A549 treated with AZD9567 at 1 μM for 4 hours (cell line): ENCODE results near the gene PISD. TPM values are rescaled to one million over a fixed set of nuclear protein-coding genes. Genes with fewer than 3 reads are reported as not detected.

Source experiments
- total RNA-seq: library from RNA; stranded (reverse); fragments of 200-300 nt; extraction: Qiagen RNA extraction; gene quantifications from 5 replicates; pipeline ENCODE4 v1.2.3, GENCODE V29; 2022; ENCODE audit not compliant: insufficient read depth

The PISD gene
- total RNA-seq = 17.3 to 31.4 TPM (median 30.1 TPM) in 5 replicates

GRCh38 chr22:31661851-31662667, at the start of gene PISD:
Gene PISD, minus strand, starts transcription at chr22:31662215. Its CDS starts 7 bp downstream, at chr22:31662208.

Other genes starting within 250 kb of the PISD start
- gene EIF4ENIF1, start 172.4 kb downstream of the PISD start, total RNA-seq = 12.6 to 21.1 TPM (median 14.1 TPM) in 5 replicates
- gene SFI1, start 165.7 kb downstream of the PISD start, total RNA-seq = 11.3 to 13.8 TPM (median 13.1 TPM) in 5 replicates
- 3.9 to 6.5 TPM (median 6.0 TPM) in 5 replicates for gene PRR14L, start 87.9 kb upstream of the PISD start, total RNA-seq
- gene DEPDC5, start 91.8 kb upstream of the PISD start, total RNA-seq = 4.2 to 10.0 TPM (median 4.3 TPM) in 5 replicates